ENCODE results near the gene BMP8A.

- TF ChIP-seq POLR2A (IDR thresholded peaks at IDR 0.05; ENCODE audit: low read depth, low read length), result no peak
- TF ChIP-seq TAF1 (IDR thresholded peaks at IDR 0.05; ENCODE audit: low read depth, low read length), result no peak
- TF ChIP-seq POLR2AphosphoS5 (IDR thresholded peaks at IDR 0.05; ENCODE audit: low read depth, low read length), result no peak
- TF ChIP-seq PAX5 (IDR thresholded peaks at IDR 0.05; ENCODE audit: insufficient read depth, low read length, severe bottlenecking), result no peak
- TF ChIP-seq SPI1 (IDR thresholded peaks at IDR 0.05; ENCODE audit: low read depth, low read length), result no peak
- no peak for TF ChIP-seq POU2F2 (IDR thresholded peaks at IDR 0.05; ENCODE audit: low read depth, low read length)
Measured at GRCh38 chr1:39499668-39500067, 8.2 kb downstream of the BMP8A start.
